Measurements from ENCODE around the gene BCO2.

GRCh38 chr11:112229159-112229558 lies 53.8 kb downstream of the BCO2 start:
- TF ChIP-seq CTCF (conservative IDR thresholded peaks at IDR 0.05; ENCODE audit: low read depth, low read length) (no peak), EZH2 (IDR thresholded peaks at IDR 0.05; ENCODE audit: borderline replicate concordance, low read depth, low read length, poor library complexity, severe bottlenecking) (no peak)

All from A673 (cell line).